Hematopoietic multipotent progenitor cell treated with erythropoietin and hydrocortisone succinate and interleukin-3 and kit ligand, for 15 days (in vitro differentiated cells): ENCODE measurements around the gene YDJC.
A peak's percentile ranks its signal among the peaks of the same experiment; 100 is the strongest.
"Not testable (repeated sequence)": the region's sequence is repeated elsewhere in the genome, so short reads cannot be mapped to it uniquely, and the experiment has no call there.

Source experiments
- DNase-seq: peaks from one replicate; pipeline ENCODE4 v3.0.0-alpha.2; 2015; ENCODE audit warnings: low spot score

YDJC gene

DNA sequence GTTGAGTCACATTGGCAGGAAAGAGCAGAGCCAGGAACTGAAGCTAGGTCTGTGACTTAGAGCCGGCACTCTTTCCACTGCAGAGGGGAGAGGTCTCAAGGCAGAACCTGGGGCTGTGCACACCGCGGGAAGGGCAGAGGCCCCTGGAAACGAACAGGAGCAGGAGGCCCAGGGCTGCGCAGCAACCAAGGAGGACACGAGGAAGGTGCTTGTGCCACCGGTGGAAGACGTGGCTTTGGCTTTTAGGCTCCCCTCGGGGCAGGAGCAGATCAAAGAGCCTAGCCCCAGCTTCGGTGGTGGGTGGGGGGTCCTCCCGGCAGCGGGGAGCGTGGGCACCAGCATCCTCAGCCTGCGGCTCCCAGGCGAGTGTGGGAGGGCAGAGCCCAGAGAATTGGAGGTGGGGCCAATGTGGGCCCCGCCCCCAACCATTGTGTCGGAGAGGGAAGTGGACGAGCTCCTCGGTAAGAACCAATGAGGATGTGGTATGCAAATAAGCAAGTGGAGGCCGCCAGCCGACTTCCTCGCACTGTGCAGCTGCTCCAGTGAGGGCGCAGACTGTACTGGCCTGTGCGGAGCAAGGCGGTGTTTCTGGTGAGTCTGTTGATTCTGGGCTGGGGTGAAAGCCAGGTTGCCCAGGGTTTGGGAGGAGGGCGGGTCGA is 2.5 kb upstream of the YDJC start, which contains the start of gene CCDC116:
CCDC116 (plus strand) TSS at position 524 of the 659 bp plus-strand sequence. CDS start 422 bp downstream, outside the sequence.
- no peak for DNase-seq

DNA sequence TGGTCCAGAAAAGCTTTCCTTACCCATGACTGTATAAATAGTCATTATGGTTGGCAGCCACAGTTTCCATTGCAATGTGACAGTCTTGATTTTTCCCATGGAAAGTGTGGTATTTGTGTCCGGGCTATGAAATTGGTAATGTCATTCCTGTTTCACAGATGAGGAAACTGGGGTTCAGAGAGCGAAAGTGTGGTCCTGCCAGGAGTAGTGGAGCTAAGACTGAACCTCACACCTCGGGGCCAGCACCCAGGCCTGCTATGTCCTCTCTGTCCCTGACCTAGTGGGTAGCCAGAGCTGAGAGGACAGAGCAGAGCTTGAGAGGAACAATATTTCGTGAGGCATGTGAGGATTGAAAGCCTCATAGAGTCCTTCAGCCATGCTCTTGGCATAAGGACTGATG is 1.2 kb upstream of the YDJC start:
- DNase-seq, result no peak

DNA sequence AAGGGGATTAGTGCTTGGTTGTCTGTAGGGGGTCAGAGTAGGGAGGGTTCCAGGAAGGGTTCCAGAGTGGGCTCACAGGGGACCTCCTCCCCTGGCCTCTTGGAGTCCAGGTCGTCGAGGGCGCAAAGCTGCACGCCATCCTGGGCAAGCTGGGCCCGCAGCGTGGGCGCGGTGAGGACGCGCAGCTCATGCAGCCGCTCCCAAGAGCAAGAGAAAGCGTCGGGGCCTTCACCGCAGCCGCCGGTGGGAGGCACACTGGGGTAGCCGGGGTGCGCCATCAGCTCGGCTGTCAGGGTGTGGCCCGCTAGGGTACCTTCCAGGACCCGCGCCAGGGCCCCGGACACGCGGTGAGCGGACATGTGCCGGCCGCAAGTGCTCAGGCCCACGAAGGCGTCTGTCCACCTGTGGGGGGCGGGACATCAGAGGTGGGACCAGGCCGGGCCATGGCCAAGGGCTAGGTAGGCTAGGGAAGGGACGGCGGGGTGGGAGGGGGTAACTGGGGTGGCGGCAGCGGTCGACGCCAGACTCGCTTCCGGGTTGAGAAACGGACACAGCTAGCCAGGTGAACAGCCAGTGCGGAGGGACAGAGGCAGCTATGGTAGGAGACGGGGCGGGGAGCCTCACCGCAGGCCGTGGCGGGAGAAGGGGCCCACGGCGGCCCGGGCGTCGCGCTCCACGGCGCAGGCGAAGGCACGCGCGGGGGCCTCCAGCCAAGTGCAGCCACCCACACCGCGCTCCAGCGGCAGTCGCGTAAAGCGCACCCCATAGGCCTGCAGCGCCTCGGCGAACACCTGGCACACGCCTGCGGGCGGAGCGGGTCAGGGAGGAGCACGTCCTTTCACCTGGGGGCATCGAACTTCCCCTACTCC is 1.2 kb downstream of the YDJC start:
- DNase-seq, result no peak

DNA sequence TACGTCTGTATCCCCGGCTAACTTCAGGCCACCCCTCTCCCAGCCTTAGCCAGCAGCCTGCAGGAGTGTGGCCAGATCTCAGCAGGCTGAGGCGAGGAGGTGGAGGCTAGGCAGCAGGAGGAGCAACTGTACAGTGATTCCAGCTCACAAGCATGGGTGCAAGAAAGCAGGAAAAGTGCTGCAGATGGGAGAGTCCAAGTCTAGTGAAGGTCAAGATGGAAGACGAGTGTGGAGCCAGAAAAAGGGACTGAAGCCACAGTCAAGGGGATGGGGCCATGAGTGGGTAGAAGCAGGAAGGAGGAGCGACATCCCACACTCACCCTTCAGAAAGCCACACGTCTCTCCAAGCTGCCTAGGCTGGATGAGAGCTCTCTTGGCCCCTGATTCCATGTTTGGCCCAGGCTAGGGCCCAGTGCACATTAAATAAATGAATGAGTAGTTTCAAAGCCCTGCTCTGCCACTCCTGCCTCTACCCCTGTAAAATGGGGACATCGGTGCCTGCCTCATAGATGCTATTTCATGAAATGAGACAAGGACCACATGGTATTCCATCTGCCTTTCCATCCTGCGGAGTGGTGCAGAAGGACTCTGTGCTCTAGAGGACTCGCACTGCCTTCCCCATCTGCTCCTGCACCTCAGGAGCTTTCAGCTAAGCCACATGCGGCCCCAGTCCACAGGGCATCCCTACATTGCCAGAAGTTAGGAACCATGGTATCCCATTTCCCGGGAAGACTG is 2.9 kb downstream of the YDJC start:
- no peak for DNase-seq

DNA sequence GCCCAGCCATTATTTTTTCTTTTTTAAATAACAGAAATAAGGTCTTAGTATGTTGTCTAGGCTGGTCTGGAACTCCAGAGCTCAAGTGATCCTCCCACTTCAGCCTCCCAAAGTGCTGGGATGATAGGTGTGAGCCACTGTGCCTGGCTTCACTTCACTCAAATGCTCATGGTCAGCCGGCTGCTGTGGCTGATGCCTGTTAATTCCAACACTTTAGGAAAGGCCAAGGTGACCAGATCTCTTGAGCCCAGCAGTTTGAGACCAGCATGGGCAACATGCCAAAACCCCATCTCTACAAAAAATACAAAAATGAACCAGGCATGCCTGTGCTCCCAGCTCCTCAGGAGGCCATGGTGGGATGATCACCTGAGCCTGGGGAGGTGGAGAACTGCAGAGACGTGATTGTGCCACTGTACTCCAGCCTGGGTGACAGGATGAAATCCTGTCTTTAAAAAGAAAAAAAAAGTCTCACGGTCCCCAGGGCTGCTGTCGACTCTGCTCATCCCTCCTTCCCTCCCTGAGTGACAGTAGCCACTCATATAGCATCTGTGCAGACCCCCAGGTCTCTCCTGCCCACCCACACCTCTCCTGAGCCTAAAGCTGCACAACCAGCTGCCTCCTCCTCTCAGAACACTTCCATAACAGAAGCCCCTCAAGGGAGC is 3.6 kb downstream of the YDJC start:
- DNase-seq, result no peak

DNA sequence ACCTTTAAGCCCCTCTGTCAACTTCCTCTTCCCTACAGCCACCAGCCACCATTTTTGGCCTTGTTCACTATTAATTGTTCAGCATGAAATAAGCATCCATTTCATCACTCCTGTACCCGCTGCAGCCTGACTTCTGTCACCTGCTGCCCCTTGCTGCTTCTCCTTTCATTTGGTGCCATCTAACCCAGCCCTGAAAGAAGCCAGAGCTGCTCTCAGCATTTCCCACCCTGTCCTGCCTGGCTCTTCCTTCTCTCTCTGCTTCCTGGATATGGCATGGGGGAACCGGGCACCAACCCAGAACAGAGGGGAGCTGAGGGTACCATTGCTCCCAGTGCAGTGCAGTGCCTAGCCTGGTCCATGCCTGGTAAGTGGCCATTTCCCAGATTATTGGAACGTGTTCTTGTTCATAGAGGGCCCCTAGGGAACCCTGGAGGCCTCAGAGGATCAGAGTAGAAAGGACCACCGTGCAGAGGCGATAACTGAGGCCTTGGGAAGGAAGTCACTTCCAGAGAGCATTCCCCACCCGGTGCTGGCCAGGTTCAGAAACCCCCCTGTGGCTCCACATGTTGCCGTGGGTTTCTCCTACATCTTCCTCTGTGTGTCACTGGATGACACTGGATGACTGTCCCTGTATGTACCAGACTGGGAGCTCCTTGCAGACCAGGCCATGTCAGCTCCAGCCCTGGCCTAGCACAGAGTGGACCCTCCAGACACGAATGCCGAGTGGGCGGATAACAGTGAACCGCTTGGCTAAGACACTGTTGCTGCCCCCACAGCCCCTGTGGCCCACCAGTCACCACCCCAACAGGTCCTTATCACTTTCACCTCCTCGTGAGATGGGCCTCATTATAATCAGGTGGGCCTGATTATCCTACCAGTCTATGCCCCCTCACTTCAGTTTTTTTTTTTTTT is 4.7 kb downstream of the YDJC start:
- DNase-seq, result no peak

DNA sequence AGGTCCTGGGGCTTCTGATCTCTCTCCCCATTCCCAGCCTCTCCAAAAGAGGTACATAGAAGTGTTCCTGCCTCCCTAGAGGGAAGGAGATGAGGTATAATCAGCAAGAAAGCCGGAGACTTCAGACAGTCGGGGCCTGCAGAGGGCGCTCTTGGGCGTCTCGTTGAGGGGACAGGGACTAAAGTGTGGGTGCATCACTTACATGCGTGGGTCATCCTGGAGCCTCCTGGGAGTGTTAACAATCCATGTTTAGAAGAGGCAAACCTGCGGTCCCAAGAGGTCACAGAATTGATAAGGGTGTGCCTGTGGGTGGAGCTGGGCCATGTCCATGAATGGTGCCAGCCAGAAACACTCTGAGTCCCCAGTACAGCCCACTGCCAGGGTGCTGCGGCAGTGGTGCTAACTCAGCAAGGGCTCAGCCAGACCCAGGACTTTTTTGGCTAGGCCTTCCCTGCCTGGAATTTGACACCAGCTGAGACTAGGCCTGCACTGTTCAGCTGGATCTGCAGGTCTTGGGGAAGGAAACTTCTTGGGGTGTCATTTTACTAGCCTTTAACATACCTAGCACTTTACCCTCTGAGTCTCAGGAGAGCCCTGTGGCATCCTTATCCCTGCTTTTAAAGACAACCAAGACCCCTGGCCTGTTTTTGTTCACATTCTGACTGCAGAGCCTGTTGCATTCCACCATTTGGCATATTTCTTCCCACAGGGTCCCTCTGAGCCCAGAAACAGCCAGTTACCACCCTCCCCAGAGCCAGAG is 5.5 kb downstream of the YDJC start:
- peak; percentile 46 for DNase-seq

DNA sequence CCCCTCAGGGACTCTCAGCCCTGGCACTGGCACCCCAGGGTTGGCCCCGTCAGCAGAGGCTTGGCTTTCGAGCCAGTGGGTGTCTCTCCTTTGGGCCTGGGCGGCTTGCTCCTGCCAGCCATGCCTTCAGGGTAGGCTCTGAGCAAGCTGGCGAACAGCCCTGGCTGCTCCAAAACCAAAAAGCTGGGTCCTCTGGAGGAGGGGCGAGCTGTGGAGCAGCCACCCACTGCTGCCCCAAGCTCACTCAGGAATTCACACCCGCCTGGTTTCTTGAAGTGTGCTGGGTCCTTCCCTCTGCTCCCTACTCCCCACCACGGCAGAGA is 6.2 kb downstream of the YDJC start:
- no peak for DNase-seq

DNA sequence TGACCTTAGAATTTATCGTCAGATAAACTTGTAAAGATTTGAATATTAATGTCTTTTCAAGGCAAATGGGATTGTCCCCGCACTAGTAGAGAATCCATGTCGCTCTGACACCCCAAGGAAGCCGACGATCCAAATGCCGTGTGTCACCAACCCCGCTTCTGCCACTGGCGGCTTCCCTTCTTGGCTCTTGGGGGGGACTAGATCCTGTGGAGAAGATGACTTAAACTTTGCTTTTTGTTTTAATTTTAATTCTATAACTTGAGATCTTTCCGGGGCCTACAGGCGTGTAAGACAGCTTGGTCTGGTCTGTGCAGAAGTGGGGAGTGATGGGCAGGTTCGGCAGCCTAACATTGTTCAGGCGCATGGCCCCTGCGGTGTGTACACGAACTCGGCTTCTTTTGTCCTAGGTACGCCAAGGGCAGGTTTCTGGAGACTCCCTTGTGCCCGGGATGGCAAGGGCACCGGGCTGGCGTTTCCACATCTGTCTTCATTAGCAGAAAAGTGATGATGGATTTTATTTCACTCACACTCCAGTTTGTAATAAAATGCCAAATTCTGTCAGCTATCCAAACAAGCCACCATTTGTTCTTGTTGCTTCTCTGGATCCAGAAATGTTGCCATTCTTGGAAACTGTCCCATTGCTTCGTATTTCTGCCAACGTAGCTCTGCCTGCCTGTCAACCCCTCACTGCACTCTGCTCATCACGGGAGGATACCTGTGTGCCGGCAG is 6.7 kb downstream of the YDJC start:
- DNase-seq, result no peak

DNA sequence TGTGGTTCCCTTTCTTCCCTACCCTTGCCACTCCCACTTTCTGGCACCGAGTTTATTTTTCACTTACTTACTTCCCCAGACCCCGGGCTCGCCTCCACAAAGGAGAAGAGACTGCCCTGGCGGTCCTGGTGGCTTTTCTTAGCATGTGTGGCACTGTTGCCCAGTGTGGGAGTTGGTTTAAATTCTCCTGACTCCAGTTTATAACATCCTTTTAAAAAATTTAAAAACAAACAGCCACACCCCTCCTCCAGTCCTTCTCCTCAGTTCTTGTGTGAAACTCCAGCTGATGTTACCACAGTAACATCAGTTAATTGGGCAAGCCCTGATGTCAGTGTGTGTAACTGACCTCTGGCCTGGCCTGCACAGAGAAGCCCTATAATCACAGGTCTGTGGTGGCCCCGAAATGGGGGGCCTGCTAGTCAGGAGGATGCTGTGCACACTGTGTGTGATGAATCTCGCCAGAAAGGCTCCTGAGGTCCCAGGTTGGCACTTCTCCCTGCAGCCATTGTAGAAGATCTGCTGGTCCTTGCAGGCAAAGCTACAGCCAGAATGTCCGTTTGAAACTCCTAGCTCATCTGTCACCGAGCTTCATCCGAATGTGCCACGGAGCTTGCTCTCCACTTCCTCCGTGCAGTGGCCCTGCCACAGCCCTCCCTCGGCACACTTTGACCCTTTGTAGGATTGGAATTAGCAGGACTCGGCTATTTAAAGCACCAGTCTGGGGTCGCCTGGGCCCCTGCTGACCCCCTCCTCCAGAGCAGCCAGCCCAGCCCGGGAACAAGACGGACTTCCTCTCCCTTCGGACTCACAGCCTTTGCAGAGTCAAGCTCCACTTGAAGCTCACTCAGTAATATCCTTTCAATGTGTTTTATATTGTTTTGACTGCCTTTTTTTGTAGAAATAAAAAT is 7.6 kb downstream of the YDJC start:
- no peak for DNase-seq

DNA sequence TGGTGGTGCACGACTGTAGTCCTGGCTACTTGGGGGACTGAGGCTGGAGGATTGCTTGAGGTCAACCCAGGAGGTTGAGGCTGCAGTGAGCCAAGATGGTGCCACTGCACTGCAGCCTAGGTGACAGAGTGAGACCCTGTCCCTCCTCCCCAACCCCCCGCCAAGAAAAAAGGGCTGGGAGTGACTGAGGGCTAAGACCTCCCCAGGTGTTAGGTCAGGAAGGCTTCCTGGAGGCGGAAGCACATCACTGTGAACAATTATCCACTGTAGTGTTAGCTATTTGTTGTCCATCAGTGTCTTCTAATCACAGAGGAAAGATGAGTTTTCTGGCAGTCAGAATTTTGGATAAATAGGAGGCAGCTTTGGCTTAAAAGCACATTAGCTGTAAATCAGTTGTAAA is 8.8 kb downstream of the YDJC start:
- DNase-seq, result no peak

DNA sequence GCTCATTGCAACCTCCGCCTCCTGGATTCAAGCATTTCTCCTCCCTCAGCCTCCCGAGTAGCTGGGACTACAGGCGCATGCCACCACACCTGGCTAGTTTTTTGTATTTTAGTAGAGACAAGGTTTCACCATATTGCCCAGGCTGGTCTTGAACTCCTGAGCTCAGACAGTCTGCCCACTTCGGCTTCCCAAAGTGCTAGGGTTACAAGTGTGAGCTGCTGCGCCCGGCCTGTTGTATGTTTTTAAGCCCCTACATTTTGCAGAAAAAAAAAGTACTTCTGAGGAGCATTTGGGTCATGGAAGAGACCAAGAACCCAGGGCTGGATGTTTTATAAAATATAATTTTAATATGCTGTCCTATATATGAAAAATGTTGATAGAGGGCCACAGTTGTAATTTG is 12.5 kb downstream of the YDJC start:
- not testable (repeated sequence) for DNase-seq

DNA sequence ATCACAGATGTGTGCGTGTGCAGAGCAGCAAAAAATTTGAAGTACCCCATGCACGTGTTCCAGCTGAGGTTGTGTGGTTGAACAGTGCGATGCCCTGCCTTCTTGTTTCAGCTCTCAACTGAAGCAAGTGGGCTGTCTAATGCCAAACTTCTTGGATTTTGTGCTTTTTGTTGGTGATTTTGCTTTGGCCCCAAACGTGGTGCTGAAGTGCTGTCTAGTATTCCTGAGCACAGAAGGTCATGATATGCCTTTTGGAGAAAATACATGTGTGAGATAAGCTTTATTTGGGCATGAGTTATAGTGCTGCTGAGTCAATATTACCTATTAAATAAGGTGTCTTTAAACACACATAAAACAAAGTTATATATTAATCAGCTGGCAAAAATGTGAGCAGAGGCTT is 14.1 kb downstream of the YDJC start:
- no peak for DNase-seq

DNA sequence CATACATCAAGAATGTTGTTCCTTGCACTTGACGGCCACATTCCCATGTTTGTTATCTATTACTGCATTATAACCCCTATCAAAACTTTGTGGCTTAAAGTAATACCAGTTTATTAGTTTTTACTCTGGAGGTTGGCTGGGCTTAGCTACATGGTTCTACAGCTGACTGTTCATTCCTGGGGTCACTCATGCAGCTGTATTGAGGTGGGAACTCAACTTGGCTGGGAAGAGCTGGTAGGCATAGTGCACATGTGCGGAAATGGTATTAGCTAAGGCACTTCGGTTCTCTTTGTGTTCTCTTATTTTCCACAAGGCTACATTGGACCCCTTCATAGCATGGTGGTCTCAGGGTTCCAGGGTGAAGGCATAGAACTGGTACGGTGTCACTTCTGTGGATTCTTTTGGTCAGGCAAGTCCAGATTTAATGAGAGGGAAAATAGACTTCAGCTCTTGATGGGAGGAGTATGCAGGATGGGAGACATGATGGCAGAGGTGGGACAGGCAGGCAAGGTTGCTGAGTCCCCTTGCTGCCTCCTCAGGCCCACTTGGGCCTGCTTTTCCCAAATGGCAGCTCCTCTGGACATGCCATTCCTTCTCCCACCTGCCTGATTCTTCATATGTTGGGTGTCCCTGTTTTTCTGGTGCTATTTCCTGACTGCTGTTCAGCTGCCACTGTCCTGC is 16.1 kb downstream of the YDJC start:
- DNase-seq, result no peak

DNA sequence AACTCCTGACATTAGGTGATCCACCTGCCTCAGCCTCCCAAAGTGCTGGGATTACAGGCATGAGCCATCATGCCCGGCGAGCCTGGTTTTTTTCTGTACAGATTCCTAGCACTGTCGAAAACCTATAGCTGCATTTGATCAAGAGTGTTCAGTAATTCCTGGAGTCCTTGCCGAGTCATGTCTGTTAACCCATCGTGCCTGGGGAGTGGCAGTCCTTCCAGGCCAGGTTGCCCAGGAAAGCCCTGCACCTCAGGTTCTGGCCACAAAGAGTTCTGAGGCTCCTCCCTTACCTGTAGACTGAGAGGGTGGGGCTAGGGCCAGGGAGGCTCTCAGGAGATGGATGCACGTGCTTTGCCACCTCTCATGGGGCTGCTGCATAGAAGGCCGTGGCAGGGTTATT is 17.0 kb downstream of the YDJC start:
- no peak for DNase-seq

DNA sequence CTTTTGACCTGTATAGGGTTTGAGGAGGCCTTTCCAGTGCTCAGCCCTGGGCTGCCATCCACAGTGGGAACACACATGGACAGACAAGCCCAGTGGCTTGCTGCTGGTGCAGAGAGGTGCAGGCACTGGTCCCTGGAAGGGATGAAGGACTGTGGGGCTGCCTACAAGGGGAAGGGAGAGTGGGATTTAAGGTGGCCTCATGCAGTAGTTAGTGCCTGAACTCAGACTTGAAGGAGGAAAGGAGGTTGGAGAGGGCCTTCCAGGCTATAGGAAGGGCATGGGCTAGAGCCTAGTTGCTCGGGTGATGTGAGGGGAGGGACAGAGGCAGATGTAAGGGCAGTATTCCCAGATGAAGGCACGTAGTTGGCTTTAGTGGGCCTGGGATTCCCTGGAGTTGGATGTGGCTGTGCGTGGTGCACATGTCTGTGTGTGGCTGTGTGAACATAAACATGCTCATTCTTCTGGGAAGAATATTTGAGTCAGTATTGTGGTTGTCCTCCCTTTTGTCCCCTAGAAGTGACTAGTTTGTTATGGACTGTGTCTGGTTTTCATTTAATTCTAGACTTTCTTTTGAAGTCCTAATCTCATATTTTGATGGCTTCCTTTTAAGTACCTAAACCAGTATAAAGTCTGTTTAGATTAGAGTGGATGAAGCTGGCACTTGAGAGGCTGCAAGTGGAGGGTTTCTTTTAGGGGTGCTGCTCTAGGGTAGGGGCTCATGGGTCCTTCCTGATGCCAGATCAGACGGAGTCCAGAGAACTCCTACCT is 18.4 kb downstream of the YDJC start:
- no peak for DNase-seq

DNA sequence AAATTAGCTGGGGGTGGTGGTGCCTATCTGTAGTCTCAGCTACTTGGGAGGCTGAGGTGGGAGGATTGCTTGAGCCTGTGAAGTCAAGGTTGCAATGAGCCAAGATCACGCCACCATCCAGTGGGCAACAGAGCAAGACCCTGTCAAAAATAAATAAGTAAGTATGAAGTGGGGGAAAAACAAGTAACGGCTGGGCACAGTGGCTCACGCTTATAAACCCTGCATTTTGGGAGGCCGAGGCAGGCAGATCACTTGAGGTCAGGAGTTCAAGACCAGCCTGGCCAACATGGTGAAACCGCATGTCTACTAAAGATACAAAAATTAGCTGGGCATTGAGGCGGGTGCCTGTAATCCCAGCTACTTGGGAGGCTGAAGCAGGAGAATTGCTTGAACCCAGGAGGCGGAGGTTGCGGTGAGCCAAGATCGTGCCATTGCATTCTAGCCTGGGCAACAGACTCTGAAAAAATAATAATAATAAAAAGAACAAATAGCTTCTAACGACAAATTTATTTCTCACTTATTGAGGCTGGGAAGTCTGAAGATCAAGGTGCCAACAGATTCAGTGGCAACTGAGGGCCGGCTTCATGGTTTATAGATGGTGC is 20.2 kb downstream of the YDJC start:
- DNase-seq, result not testable (repeated sequence)
